HCT116 (cell line): Measurements from ENCODE around the gene EPHA1. TPM values are rescaled to one million over a fixed set of nuclear protein-coding genes. Genes with fewer than 3 reads are reported as not detected.
A peak's percentile ranks its signal among the peaks of the same experiment; 100 is the strongest.

Experiments
- ATAC-seq: fragments of 200-7000 bp; cut with Tn5 transposase; 2 replicates; pipeline ENCODE4 v1.9.1; 2020; ENCODE audit warnings: mild to moderate bottlenecking, moderate library complexity
- BruUV-seq: library from RNA; stranded (reverse); fragments of 400-500 nt; replicated peaks from 2 replicates; lab custom pipeline; 2021; lab: Mats Ljungman, UMichigan
- CTCF ChIA-PET: fragments of 300-600 bp; sonication (Branson Sonifier 250); formaldehyde crosslinking; loops from one replicate; lab custom pipeline; 2021; ENCODE audit warnings: antibody characterized with exemption; lab: Charles Lee
- POLR2A ChIA-PET: fragments of 300-600, 350-600 bp; sonication (Branson Sonifier 250); formaldehyde crosslinking; loops from one replicate; lab custom pipeline; 2021; ENCODE audit warnings: antibody characterized with exemption; lab: Charles Lee
- RAD21 ChIA-PET, 2 experiments: fragments of 300-600 bp; sonication (Branson Sonifier 250); formaldehyde crosslinking; loops; one replicate each; lab custom pipeline; 2023; ENCODE audit warnings: low total read pairs in 2 of 2; ENCODE audit not compliant: uncharacterized antibody in 2 of 2, unreplicated experiment in 2 of 2, low non-redundant PET in 1 of 2; lab: Charles Lee
- DNase-seq: peaks from one replicate; pipeline ENCODE4 v3.0.0-alpha.2; 2010; ENCODE audit warnings: low read depth, low spot score
- H2AFZ ChIP-seq: fragments of 200-600 bp; shearing (Covaris generic), sonication (generic); 2 replicates; pipeline ENCODE4 v1.6.1; 2017; ENCODE audit warnings: low read depth, mixed run types, mixed read lengths, antibody characterized with exemption, low read length; ENCODE audit not compliant: poor library complexity, severe bottlenecking
- H3K27ac ChIP-seq: 2 replicates; pipeline ENCODE4 v1.5.1; 2012; ENCODE audit warnings: low read depth, low read length
- H3K27me3 ChIP-seq: fragments of 200-600 bp; sonication (generic); 2 replicates; pipeline ENCODE4 v1.6.1; 2016; ENCODE audit warnings: mixed run types, low read length, mixed read lengths; ENCODE audit not compliant: insufficient read depth
- H3K36me3 ChIP-seq, 2 experiments: fragments of 200-500 bp in 1 of 2; fragments of 200-600 bp in 1 of 2; sonication (Bioruptor generic) in 1 of 2; sonication (generic) in 1 of 2; 2 replicates each; pipeline versions ENCODE4 v1.5.1 to v1.6.1; 2014 to 2016; ENCODE audit warnings: low read length in 2 of 2, inconsistent platforms in 1 of 2, mixed read lengths in 1 of 2, mixed run types in 1 of 2; ENCODE audit not compliant: insufficient read depth in 2 of 2, control insufficient read depth in 1 of 2
- H3K4me1 ChIP-seq, 2 experiments: fragments of 200-600 bp in 1 of 2; sonication (generic) in 1 of 2; 2 replicates each; pipeline versions ENCODE4 v1.5.1 to v1.6.1; 2012 to 2017; ENCODE audit warnings: low read length in 2 of 2, inconsistent platforms in 1 of 2, mild to moderate bottlenecking in 1 of 2, mixed read lengths in 1 of 2, mixed run types in 1 of 2, moderate library complexity in 1 of 2; ENCODE audit not compliant: insufficient read depth in 2 of 2, control insufficient read depth in 1 of 2
- H3K4me2 ChIP-seq: fragments of 200-600 bp; sonication (generic); 2 replicates; pipeline ENCODE4 v1.6.1; 2017; ENCODE audit warnings: mixed run types, low read length, mixed read lengths
- H3K4me3 ChIP-seq, 2 experiments: fragments of 200-600 bp in 1 of 2; sonication (generic) in 1 of 2; replicated peaks in 1 of 2; 2 replicates each; pipeline ENCODE4 v1.5.1; 2011 to 2016; ENCODE audit warnings: low read length in 2 of 2, control low read depth in 1 of 2, low read depth in 1 of 2, mild to moderate bottlenecking in 1 of 2, mixed read lengths in 1 of 2, mixed run types in 1 of 2
- H3K79me2 ChIP-seq: fragments of 200-600 bp; sonication (generic); 2 replicates; pipeline ENCODE4 v1.6.1; 2017; ENCODE audit warnings: mild to moderate bottlenecking, mixed run types, low read length, moderate library complexity, mixed read lengths; ENCODE audit not compliant: insufficient read depth
- H3K9ac ChIP-seq: fragments of 200-600 bp; sonication (generic); 2 replicates; pipeline ENCODE4 v1.6.1; 2016; ENCODE audit warnings: low read length, mixed read lengths
- H3K9me2 ChIP-seq: fragments of 200-600 bp; sonication (generic), shearing (Covaris generic); 2 replicates; pipeline ENCODE4 v1.6.1; 2017; ENCODE audit warnings: mixed run types, mild to moderate bottlenecking, moderate library complexity; ENCODE audit not compliant: insufficient read depth
- H3K9me3 ChIP-seq, 2 experiments: fragments of 200-500 bp in 1 of 2; fragments of 200-600 bp in 1 of 2; sonication (Bioruptor generic) in 1 of 2; sonication (generic) in 1 of 2; 2 replicates each; pipeline ENCODE4 v1.6.1; 2014 to 2017; ENCODE audit warnings: low read length in 2 of 2, mixed read lengths in 2 of 2, inconsistent platforms in 1 of 2, low read depth in 1 of 2, mild to moderate bottlenecking in 1 of 2, mixed run types in 1 of 2, moderate library complexity in 1 of 2; ENCODE audit not compliant: control insufficient read depth in 1 of 2, insufficient read depth in 1 of 2
- H4K20me1 ChIP-seq: fragments of 200-600 bp; sonication (generic), shearing (Covaris generic); 2 replicates; pipeline ENCODE4 v1.6.1; 2017; ENCODE audit warnings: mixed run types, mild to moderate bottlenecking, moderate library complexity; ENCODE audit not compliant: insufficient read depth
- ATF3 ChIP-seq: IDR thresholded peaks from 2 replicates; pipeline ENCODE4 v1.6.1; 2012
- CBX3 ChIP-seq: IDR thresholded peaks from 2 replicates; pipeline ENCODE4 v1.6.1; 2012; ENCODE audit warnings: low read depth
- CEBPB ChIP-seq: IDR thresholded peaks from 2 replicates; pipeline ENCODE4 v1.6.1; 2012; ENCODE audit warnings: low read depth
- CTCF ChIP-seq, 3 experiments: fragments of 200-600 bp in 1 of 3; sonication (generic) in 1 of 3; IDR thresholded peaks in 2 of 3; conservative IDR thresholded peaks in 1 of 3; 2 replicates each; pipeline ENCODE4 v1.5.1; 2012 to 2017; ENCODE audit warnings: low read depth in 2 of 3, low read length in 2 of 3, antibody characterized with exemption in 1 of 3, borderline replicate concordance in 1 of 3, control low read depth in 1 of 3, mild to moderate bottlenecking in 1 of 3, mixed read lengths in 1 of 3, mixed run types in 1 of 3, moderate library complexity in 1 of 3; ENCODE audit not compliant: insufficient read depth in 1 of 3
- EGR1 ChIP-seq: IDR thresholded peaks from 2 replicates; pipeline ENCODE4 v1.6.1; 2012; ENCODE audit warnings: low read depth
- ELF1 ChIP-seq: IDR thresholded peaks from 2 replicates; pipeline ENCODE4 v1.6.1; 2012; ENCODE audit warnings: low read depth, borderline replicate concordance
- EZH2 ChIP-seq: fragments of 200-600 bp; sonication (generic); IDR thresholded peaks from 2 replicates; pipeline ENCODE4 v1.6.1; 2017; ENCODE audit warnings: antibody characterized with exemption, mixed run types
- EZH2phosphoT487 ChIP-seq: fragments of 200-600 bp; IDR thresholded peaks from 2 replicates; pipeline ENCODE4 v1.6.1; 2018; ENCODE audit warnings: antibody characterized with exemption, borderline replicate concordance
- JUND ChIP-seq: IDR thresholded peaks from 2 replicates; pipeline ENCODE4 v1.6.1; 2012
- POLR2AphosphoS5 ChIP-seq: IDR thresholded peaks from 2 replicates; pipeline ENCODE4 v1.6.1; 2011; ENCODE audit warnings: mild to moderate bottlenecking, low read depth, low read length, moderate library complexity
- REST ChIP-seq: IDR thresholded peaks from 2 replicates; pipeline ENCODE4 v1.6.1; 2012; ENCODE audit warnings: low read depth
- SIN3A ChIP-seq: IDR thresholded peaks from 2 replicates; pipeline ENCODE4 v1.6.1; 2012; ENCODE audit warnings: low read depth
- SP1 ChIP-seq: IDR thresholded peaks from 2 replicates; pipeline ENCODE4 v1.6.1; 2012; ENCODE audit warnings: low read depth
- SRF ChIP-seq: IDR thresholded peaks from 2 replicates; pipeline ENCODE4 v1.6.1; 2012; ENCODE audit warnings: low read depth
- TCF7L2 ChIP-seq: IDR thresholded peaks from 2 replicates; pipeline ENCODE4 v1.7.0; 2011; ENCODE audit warnings: borderline replicate concordance, inconsistent platforms; ENCODE audit not compliant: insufficient read depth, insufficient read length; ENCODE audit errors: extremely low read depth
- YY1 ChIP-seq: IDR thresholded peaks from 2 replicates; pipeline ENCODE4 v1.6.1; 2011; ENCODE audit warnings: low read length, low read depth, moderate library complexity, mild to moderate bottlenecking; ENCODE audit not compliant: insufficient replicate concordance; ENCODE audit errors: extremely low read depth
- ZBTB33 ChIP-seq: IDR thresholded peaks from 2 replicates; pipeline ENCODE4 v1.6.1; 2011; ENCODE audit warnings: mild to moderate bottlenecking, low read length, moderate library complexity; ENCODE audit not compliant: insufficient replicate concordance; ENCODE audit errors: extremely low read depth
- ZFX ChIP-seq: fragments of 450-650 bp; IDR thresholded peaks from 2 replicates; pipeline ENCODE4 v1.6.1; 2017
- ZNF274 ChIP-seq: fragments of 200-500 bp; sonication (Bioruptor generic); IDR thresholded peaks from 2 replicates; pipeline ENCODE4 v1.6.1; 2014; ENCODE audit warnings: mild to moderate bottlenecking, low read depth, low read length, inconsistent platforms
- intact Hi-C: fragments of 100-400 bp; cut with micrococcal nuclease; formaldehyde crosslinking; loops from 2 replicates; pipeline ENCODE4 v1.10.0; 2022
- total RNA-seq: library from RNA; stranded (reverse); gene quantifications from one replicate; pipeline ENCODE4 v1.2.1, GENCODE V29; 2021; ENCODE audit not compliant: unreplicated experiment

EPHA1 gene
- total RNA-seq, 1 experiment from 2014 or later, result 29.9 TPM

GRCh38 chr7:143361552-143362130 is 47.0 kb downstream of the EPHA1 start:
- no peaks in the 10 kb centered on the region for H4K20me1 ChIP-seq

More at GRCh38 chr7:143361552-143362130, 47.0 kb downstream of the EPHA1 start:
- DNase-seq (no peak), ATAC-seq (peak; percentile 47)
- H3K4me3 ChIP-seq, result peak overlapping the region; percentile 34 to 53
- TF ChIP-seq CBX3 (no peak), CEBPB (no peak), EGR1 (no peak), CTCF (IDR thresholded peaks at IDR 0.05 in 2 of 3, conservative IDR thresholded peaks at IDR 0.05 in 1 of 3; ENCODE audit: borderline replicate concordance in 1 of 3, insufficient read depth in 1 of 3, low read depth in 2 of 3, low read length in 2 of 3) (no peak), SRF (no peak), JUND (no peak), POLR2AphosphoS5 (no peak), YY1 (no peak), SIN3A (no peak), REST (no peak), EZH2 (no peak), ELF1 (no peak), ATF3 (no peak), SP1 (no peak), EZH2phosphoT487 (no peak), ZBTB33 (no peak), ZFX (no peak), TCF7L2 (no peak), ZNF274 (no peak)
- intact Hi-C loops, result loop anchor here (1.0 kb wide), 1 partner anchor 16 kb away; no protein-coding TSS in a partner anchor
- POLR2A ChIA-PET, result no interaction called here
- H3K4me1 ChIP-seq, result peaks cover 0 to 6% of the 10 kb centered on the region in 2 experiments; a peak in 1 of 4 replicates
- no peak overlapping the region for H2AFZ ChIP-seq
- H3K9ac ChIP-seq, result no peak overlapping the region
- peak overlapping the region; percentile 67 for H3K4me2 ChIP-seq
- no peaks in the 10 kb centered on the region for H3K79me2 ChIP-seq
- CTCF ChIA-PET, result no interaction called here
- RAD21 ChIA-PET, result no interaction called here
- no peaks in the 10 kb centered on the region for H3K36me3 ChIP-seq
- H3K27me3 ChIP-seq, result no peaks in the 10 kb centered on the region
- H3K9me2 ChIP-seq, result no peaks in the 10 kb centered on the region
- H3K27ac ChIP-seq, result no peak overlapping the region
- no peaks in the 10 kb centered on the region for H3K9me3 ChIP-seq
- no TSS peak for BruUV-seq
